ENCODE measurements around the gene TAF8. TPM values are rescaled to one million over a fixed set of nuclear protein-coding genes. Genes with fewer than 3 reads are reported as not detected.
A peak's percentile ranks its signal among the peaks of the same experiment; 100 is the strongest.

TAF8 gene
- total RNA-seq, 1 donor from 2014 or later: 35.1 TPM

DNA sequence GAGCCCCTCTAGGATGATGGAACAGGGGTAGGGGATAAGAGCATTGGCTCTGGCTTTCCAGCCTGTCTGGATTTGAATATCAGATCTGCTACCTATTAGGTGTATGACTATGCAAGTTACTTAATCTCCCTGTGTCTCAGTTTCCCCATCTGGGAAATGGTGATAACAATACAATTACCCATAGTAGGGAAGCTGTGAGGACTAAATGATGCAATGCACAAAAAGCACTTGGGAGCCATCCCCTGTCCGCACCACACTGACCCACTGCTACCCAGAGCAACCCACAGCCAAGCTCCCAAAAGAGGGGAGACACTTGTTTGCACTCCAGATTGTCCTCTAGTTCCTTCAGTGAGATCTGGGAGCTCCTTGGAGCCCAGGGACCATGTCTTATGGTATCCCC, 62.0 kb downstream of the TAF8 start:
- H3K27ac ChIP-seq: no peak overlapping the region
- H3K4me1 ChIP-seq: no peaks in the 10 kb centered on the region
- ATAC-seq (no peak), DNase-seq (no peak)
- H3K36me3 ChIP-seq: peaks cover 3% of the 10 kb centered on the region
- H3K9me3 ChIP-seq: no peaks in the 10 kb centered on the region
- H3K4me3 ChIP-seq: no peak overlapping the region
- intact Hi-C loops (cut with DNase I): no loop called here
- no peaks in the 10 kb centered on the region for H3K27me3 ChIP-seq (ENCODE audit: low read depth)
- TF ChIP-seq, protein P1, sequence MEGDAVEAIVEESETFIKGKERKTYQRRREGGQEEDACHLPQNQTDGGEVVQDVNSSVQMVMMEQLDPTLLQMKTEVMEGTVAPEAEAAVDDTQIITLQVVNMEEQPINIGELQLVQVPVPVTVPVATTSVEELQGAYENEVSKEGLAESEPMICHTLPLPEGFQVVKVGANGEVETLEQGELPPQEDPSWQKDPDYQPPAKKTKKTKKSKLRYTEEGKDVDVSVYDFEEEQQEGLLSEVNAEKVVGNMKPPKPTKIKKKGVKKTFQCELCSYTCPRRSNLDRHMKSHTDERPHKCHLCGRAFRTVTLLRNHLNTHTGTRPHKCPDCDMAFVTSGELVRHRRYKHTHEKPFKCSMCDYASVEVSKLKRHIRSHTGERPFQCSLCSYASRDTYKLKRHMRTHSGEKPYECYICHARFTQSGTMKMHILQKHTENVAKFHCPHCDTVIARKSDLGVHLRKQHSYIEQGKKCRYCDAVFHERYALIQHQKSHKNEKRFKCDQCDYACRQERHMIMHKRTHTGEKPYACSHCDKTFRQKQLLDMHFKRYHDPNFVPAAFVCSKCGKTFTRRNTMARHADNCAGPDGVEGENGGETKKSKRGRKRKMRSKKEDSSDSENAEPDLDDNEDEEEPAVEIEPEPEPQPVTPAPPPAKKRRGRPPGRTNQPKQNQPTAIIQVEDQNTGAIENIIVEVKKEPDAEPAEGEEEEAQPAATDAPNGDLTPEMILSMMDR (IDR thresholded peaks at IDR 0.05): no peak

DNA sequence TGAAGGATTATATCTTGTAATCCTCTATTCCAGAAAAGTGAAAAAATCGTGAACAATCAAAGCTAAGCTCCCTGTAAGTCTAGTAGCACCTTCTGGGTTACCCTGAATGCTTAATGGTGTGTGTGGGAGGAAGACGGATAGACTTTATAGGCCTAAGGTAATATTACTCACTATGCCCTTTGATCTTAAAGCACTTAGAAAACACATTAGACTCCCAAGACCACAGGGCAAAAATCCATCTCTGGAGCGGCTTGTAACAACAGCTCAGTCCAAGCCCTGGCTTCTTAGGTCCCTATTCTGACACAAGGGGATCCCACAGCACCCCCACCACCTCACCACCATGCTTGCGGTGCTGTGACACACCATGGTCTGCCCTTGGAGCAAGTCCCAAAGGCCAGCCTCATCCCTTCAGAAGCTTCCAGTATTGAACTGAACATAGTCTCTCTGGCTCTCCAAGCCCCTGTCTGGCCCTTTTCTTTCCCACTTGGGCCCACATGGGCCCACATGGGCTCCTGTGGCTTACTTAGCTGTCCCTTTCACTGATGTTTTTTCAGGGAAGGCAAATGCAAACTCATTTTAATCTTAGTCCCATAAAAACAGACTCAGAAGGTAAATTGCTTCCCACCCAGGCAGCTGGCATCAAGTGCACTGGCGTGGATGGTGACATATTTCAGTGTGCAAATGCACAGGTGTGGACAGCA, 63.8 kb downstream of the TAF8 start:
- Histone ChIP-seq H3K27me3 (ENCODE audit: low read depth) (no peaks in the 10 kb centered on the region), H3K36me3 (no peaks in the 10 kb centered on the region), H3K9me3 (no peaks in the 10 kb centered on the region), H3K27ac (no peak overlapping the region), H3K4me1 (peaks cover 10% of the 10 kb centered on the region), H3K4me3 (no peak overlapping the region)
- TF ChIP-seq, protein P1 (IDR thresholded peaks at IDR 0.05): no peak
- no peak for DNase-seq
- intact Hi-C loops (cut with DNase I): no loop called here
- no peak for ATAC-seq

DNA sequence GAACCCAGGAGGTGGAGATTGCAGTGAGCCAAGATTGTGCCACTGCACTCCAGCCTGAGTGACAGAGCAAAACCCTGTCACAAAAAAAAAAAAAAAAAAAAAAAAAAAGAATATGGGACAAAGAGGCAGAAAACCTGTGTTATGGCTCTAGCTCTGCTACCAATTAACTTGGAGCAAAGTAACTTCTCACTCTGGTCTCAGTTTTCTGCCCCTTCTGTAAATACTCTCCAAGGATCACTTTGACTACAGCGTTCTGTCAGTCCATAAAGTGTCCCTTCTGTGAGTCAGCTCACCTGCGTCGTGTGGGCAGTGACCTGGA, 67.5 kb downstream of the TAF8 start:
- ATAC-seq (no peak), DNase-seq (no peak)
- TF ChIP-seq, protein P1 (IDR thresholded peaks at IDR 0.05): no peak
- peak overlapping the region; percentile 65 for H3K27ac ChIP-seq
- peaks cover 14% of the 10 kb centered on the region for H3K4me1 ChIP-seq
- no peaks in the 10 kb centered on the region for H3K9me3 ChIP-seq
- no peak overlapping the region for H3K4me3 ChIP-seq
- H3K27me3 ChIP-seq (ENCODE audit: low read depth): no peaks in the 10 kb centered on the region
- intact Hi-C loops (cut with DNase I): no loop called here
- H3K36me3 ChIP-seq: no peaks in the 10 kb centered on the region

DNA sequence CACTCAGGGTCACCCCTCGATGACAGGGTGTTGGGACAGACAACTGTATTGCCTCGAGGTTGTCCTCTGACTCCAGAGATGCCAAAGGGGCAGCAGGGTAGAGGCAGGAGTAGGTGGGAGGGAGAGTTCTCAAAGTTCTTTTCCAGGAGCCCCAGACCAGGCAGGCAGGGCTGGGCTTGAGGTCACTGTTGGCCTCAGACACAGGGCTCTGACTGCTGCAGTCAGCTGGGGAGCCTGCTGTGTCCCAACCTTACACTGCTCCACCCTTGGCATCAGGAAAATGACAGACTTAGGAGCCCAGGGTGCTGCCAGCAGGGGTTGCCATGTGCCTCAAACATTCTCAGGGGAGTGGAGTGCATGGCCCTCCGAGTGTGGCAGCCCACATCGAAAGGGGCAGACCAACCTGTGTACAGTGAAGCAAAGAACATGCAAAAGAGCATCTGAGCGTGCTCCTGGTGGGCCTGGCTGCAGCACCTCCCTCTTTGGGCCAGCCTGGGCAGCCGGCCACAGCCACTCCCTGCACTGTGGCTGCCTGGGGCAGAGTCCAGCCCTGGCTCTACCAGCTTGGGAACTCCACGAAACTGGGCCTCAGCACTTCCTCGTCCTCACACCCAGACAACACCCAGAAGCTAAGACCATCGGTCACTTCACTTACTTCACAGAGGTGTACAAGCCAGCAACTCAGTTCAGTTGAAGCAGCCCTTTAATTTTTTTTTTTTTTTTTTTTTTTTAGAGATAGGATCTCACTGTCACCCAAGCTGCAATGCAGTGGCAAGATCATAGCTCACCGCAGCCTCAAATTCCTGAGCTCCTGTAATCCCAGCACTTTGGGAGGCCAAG, 68.1 kb downstream of the TAF8 start:
- no peaks in the 10 kb centered on the region for H3K27me3 ChIP-seq (ENCODE audit: low read depth)
- H3K9me3 ChIP-seq: no peaks in the 10 kb centered on the region
- no peak overlapping the region for H3K4me3 ChIP-seq
- H3K36me3 ChIP-seq: no peaks in the 10 kb centered on the region
- intact Hi-C loops (cut with DNase I): no loop called here
- H3K27ac ChIP-seq: peak overlapping the region; percentile 65
- DNase-seq (peak; percentile 86), ATAC-seq (peak; percentile 84 to 88)
- peaks cover 14% of the 10 kb centered on the region for H3K4me1 ChIP-seq
- TF ChIP-seq, protein P1 (IDR thresholded peaks at IDR 0.05): no peak

DNA sequence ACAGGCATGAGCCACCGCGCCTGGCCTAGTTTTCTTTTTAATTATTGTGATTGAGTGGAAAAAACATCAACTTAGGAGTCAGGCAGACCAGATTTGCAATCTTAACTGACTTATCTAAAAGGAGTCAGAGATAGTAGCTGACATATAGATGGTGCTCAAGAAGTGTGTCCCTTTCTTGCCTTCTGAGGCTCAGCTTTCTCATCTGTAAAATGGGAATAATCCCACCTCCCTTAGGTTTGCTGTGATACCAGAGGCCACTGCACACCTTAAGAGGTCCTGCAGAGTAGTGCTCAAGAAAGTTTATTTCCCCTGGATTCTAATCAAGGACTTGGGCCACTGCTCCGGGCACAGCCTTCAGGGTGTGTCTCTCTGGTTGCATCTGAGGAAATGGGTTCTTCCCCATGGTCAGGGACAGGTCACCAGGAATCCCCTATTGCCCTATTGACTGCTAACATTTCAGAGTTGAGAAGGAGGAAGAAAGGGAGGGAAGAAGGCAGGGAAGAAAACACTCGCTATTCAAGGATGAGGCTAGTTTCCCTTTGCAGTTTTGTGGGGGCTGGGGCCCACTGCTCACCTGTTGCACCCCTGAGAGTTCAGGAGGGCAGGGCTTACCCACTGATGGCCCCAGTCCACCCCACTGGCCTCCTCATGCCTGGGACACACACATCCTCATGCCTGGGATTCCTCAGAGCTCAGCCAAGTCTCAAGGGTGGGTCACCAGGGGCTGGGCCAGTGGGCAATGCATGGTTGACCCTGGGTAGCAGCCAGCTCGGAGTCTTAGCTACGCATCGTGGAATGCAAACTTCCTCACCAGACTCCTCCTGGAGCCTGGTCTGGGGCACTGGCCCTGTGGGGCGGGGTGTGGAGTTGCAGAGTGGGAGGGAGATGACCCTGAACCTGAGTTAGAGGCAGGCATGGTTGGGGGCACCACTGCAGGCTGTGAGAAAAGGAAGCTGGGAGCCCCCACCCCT, 70.9 kb downstream of the TAF8 start:
- Histone ChIP-seq H3K27me3 (ENCODE audit: low read depth) (no peaks in the 10 kb centered on the region), H3K27ac (no peak overlapping the region), H3K4me1 (peaks cover 22% of the 10 kb centered on the region), H3K4me3 (no peak overlapping the region), H3K36me3 (peaks cover 5% of the 10 kb centered on the region), H3K9me3 (no peaks in the 10 kb centered on the region)
- intact Hi-C loops (cut with DNase I): no loop called here
- ATAC-seq (peak; percentile 34 to 61), DNase-seq (peak; percentile 72)
- TF ChIP-seq, protein P1 (IDR thresholded peaks at IDR 0.05): no peak

Data from lower lobe of right lung (tissue), 2 donors.